H1 (cell line): ENCODE measurements around the gene PCDH9. TPM values are rescaled to one million over a fixed set of nuclear protein-coding genes. Genes with fewer than 3 reads are reported as not detected.

Experiments
- CTCF ChIA-PET: fragments of 300-600 bp; sonication (Branson Sonifier 250); formaldehyde crosslinking; loops from one replicate; lab custom pipeline; 2021; ENCODE audit not compliant: partially characterized antibody; lab: Charles Lee
- POLR2A ChIA-PET: fragments of 300-600 bp; sonication (Branson Sonifier 250); formaldehyde crosslinking; loops from one replicate; lab custom pipeline; 2021; ENCODE audit warnings: inconsistent platforms; ENCODE audit not compliant: partially characterized antibody; lab: Charles Lee
- DNase-seq, 2 experiments: peaks; one replicate each; pipeline versions ENCODE4 v3.0.0 to v3.0.0-alpha.2; 2010 to 2022; ENCODE audit warnings: low spot score in 2 of 2, low read depth in 1 of 2, mixed read lengths in 1 of 2
- FAIRE-seq: peaks from 2 replicates; lab custom pipeline; 2011; peaks lifted over from hg19 to GRCh38; lab: Jason Lieb, UNC
- H2AFZ ChIP-seq: 2 replicates; pipeline ENCODE4 v1.8.1; 2012; ENCODE audit warnings: low read length, inconsistent platforms
- H2AK5ac ChIP-seq: 2 replicates; pipeline ENCODE4 v1.6.1; 2013; ENCODE audit warnings: low read depth, low read length
- H2BK120ac ChIP-seq: replicated peaks from 2 replicates; pipeline ENCODE3; 2013; ENCODE audit warnings: low read depth, low read length, inconsistent platforms
- H2BK12ac ChIP-seq: 2 replicates; pipeline ENCODE4 v1.6.1; 2013; ENCODE audit warnings: low read depth, low read length
- H2BK15ac ChIP-seq: 2 replicates; pipeline ENCODE4 v1.6.1; 2013; ENCODE audit warnings: low read length
- H2BK20ac ChIP-seq: 2 replicates; pipeline ENCODE4 v1.6.1; 2013; ENCODE audit warnings: low read length
- H2BK5ac ChIP-seq: 2 replicates; pipeline ENCODE4 v1.6.1; 2013; ENCODE audit warnings: low read depth, low read length
- H3K14ac ChIP-seq: 2 replicates; pipeline ENCODE4 v1.6.1; 2013; ENCODE audit warnings: inconsistent platforms; ENCODE audit not compliant: insufficient read length
- H3K18ac ChIP-seq: 2 replicates; pipeline ENCODE4 v1.6.1; 2013; ENCODE audit warnings: low read length; ENCODE audit errors: extremely low read depth
- H3K23ac ChIP-seq: 2 replicates; pipeline ENCODE4 v1.6.1; 2013; ENCODE audit warnings: inconsistent platforms; ENCODE audit not compliant: insufficient read length
- H3K23me2 ChIP-seq: 2 replicates; pipeline ENCODE4 v1.6.1; 2013; ENCODE audit warnings: low read depth, low read length
- H3K27ac ChIP-seq: 2 replicates; pipeline ENCODE4 v1.6.1; 2011; ENCODE audit warnings: low read depth, low read length, inconsistent platforms
- H3K27me3 ChIP-seq, 4 experiments: replicated peaks in 1 of 4; 1 replicate in 1 of 4; 2 replicates in 3 of 4; pipeline versions ENCODE4 v1.6.1 to v1.8.1; 2011 to 2013; ENCODE audit warnings: low read length in 3 of 4, mild to moderate bottlenecking in 3 of 4, inconsistent platforms in 2 of 4, mixed read lengths in 2 of 4, moderate library complexity in 1 of 4; ENCODE audit not compliant: control insufficient read depth in 3 of 4, insufficient read depth in 3 of 4; ENCODE audit errors: extremely low read depth in 1 of 4
- H3K36me3 ChIP-seq, 4 experiments: 2 replicates each; pipeline versions ENCODE4 v1.6.1 to v1.8.1; 2011 to 2013; ENCODE audit warnings: mild to moderate bottlenecking in 4 of 4, low read length in 3 of 4, moderate library complexity in 2 of 4, control low read depth in 1 of 4, inconsistent platforms in 1 of 4; ENCODE audit not compliant: insufficient read depth in 4 of 4, control insufficient read depth in 2 of 4
- H3K4ac ChIP-seq: replicated peaks from 2 replicates; pipeline ENCODE3; 2013; ENCODE audit warnings: low read length, low read depth, mixed read lengths, inconsistent platforms; ENCODE audit not compliant: insufficient read length
- H3K4me1 ChIP-seq, 4 experiments: replicated peaks in 1 of 4; 1 replicate in 1 of 4; 2 replicates in 3 of 4; pipeline versions ENCODE4 v1.6.1 to v1.8.1; 2011 to 2013; ENCODE audit warnings: low read length in 3 of 4, inconsistent platforms in 2 of 4, mixed read lengths in 1 of 4; ENCODE audit not compliant: insufficient read depth in 4 of 4, control insufficient read depth in 3 of 4
- H3K4me2 ChIP-seq, 2 experiments: 2 replicates each; pipeline versions ENCODE4 v1.6.1 to v1.8.1; 2011 to 2013; ENCODE audit warnings: low read depth in 2 of 2, low read length in 2 of 2, control low read depth in 1 of 2, inconsistent platforms in 1 of 2, mild to moderate bottlenecking in 1 of 2; ENCODE audit not compliant: insufficient read depth in 1 of 2
- H3K4me3 ChIP-seq, 4 experiments: fragments of 200-600, 300-600 bp in 1 of 4; sonication (generic), shearing (Covaris generic), sonication (Bioruptor Twin) in 1 of 4; 2 replicates each; pipeline versions ENCODE4 v1.5.1 to v1.8.1; 2011 to 2016; ENCODE audit warnings: low read length in 4 of 4, low read depth in 3 of 4, control low read depth in 2 of 4, inconsistent platforms in 2 of 4, mild to moderate bottlenecking in 2 of 4, mixed read lengths in 1 of 4, moderate library complexity in 1 of 4; ENCODE audit not compliant: insufficient read depth in 2 of 4; ENCODE audit errors: extremely low read depth in 1 of 4
- H3K56ac ChIP-seq: replicated peaks from 2 replicates; pipeline ENCODE3; 2013; ENCODE audit warnings: low read depth, mild to moderate bottlenecking, mixed read lengths, low read length, inconsistent platforms; ENCODE audit not compliant: insufficient read length
- H3K79me1 ChIP-seq: 2 replicates; pipeline ENCODE4 v1.6.1; 2013; ENCODE audit warnings: low read depth, low read length, control low read depth
- H3K79me2 ChIP-seq, 2 experiments: 2 replicates each; pipeline versions ENCODE4 v1.6.1 to v1.8.1; 2012 to 2013; ENCODE audit warnings: low read length in 2 of 2, mild to moderate bottlenecking in 2 of 2, inconsistent platforms in 1 of 2; ENCODE audit not compliant: insufficient read depth in 2 of 2, control insufficient read depth in 1 of 2
- H3K9ac ChIP-seq, 4 experiments: replicated peaks in 1 of 4; 1 replicate in 1 of 4; 2 replicates in 3 of 4; pipeline versions ENCODE4 v1.6.1 to v1.8.1; 2011 to 2013; ENCODE audit warnings: low read depth in 3 of 4, low read length in 3 of 4, control low read depth in 2 of 4, mild to moderate bottlenecking in 2 of 4, moderate library complexity in 2 of 4, inconsistent platforms in 1 of 4; ENCODE audit errors: extremely low read depth in 1 of 4
- H3K9me3 ChIP-seq, 2 experiments: 2 replicates each; pipeline versions ENCODE4 v1.6.1 to v1.8.1; 2012 to 2013; ENCODE audit warnings: mild to moderate bottlenecking in 2 of 2, moderate library complexity in 2 of 2, control low read depth in 1 of 2, inconsistent platforms in 1 of 2, low read depth in 1 of 2, low read length in 1 of 2, mixed read lengths in 1 of 2; ENCODE audit not compliant: insufficient read depth in 2 of 2
- H4K20me1 ChIP-seq, 2 experiments: replicated peaks in 1 of 2; 2 replicates each; pipeline versions ENCODE3 to v1.8.1; 2011 to 2013; ENCODE audit warnings: inconsistent platforms in 2 of 2, low read length in 2 of 2, mild to moderate bottlenecking in 1 of 2; ENCODE audit not compliant: insufficient read depth in 2 of 2, control insufficient read depth in 1 of 2
- H4K5ac ChIP-seq: 2 replicates; pipeline ENCODE4 v1.6.1; 2013; ENCODE audit warnings: low read length, low read depth, mixed read lengths, inconsistent platforms; ENCODE audit not compliant: insufficient read length
- H4K8ac ChIP-seq: 2 replicates; pipeline ENCODE4 v1.8.0; 2013; ENCODE audit warnings: mild to moderate bottlenecking, moderate library complexity, low read length, inconsistent platforms; ENCODE audit not compliant: insufficient read depth; ENCODE audit errors: extremely low read depth
- H4K91ac ChIP-seq: replicated peaks from 2 replicates; pipeline ENCODE3; 2013; ENCODE audit warnings: low read length, mixed read lengths, inconsistent platforms; ENCODE audit not compliant: insufficient read length
- CBX8 ChIP-seq: fragments of 300-800, 300-1000 bp; sonication (generic); IDR thresholded peaks from 2 replicates; pipeline ENCODE4 v1.7.1; 2016; ENCODE audit warnings: low read depth, low read length, borderline replicate concordance
- CHD2 ChIP-seq: IDR thresholded peaks from 2 replicates; pipeline ENCODE4 v1.6.1; 2012; ENCODE audit warnings: low read length, improper control_type of control experiment
- HDAC2 ChIP-seq, 2 experiments: fragments of 300-600 bp in 1 of 2; sonication (generic) in 1 of 2; IDR thresholded peaks; 2 replicates each; pipeline ENCODE4 v1.6.1; 2011 to 2012; ENCODE audit warnings: low read depth in 2 of 2, low read length in 2 of 2, mild to moderate bottlenecking in 2 of 2, moderate library complexity in 2 of 2, borderline replicate concordance in 1 of 2, inconsistent platforms in 1 of 2
- SP2 ChIP-seq: IDR thresholded peaks from 2 replicates; pipeline ENCODE4 v1.6.1; 2012; ENCODE audit warnings: mild to moderate bottlenecking, low read length, inconsistent platforms
- WGBS, 2 experiments: shearing (Covaris generic) in 1 of 2; methylation state at CpG; one replicate each; pipeline versions ENCODE4 v1.1.6 to v1.1.7; 2013 to 2015; ENCODE audit warnings: low lambda C conversion rate in 2 of 2, mixed read lengths in 2 of 2, inconsistent platforms in 1 of 2, low coverage in 1 of 2, missing lambda C conversion rate in 1 of 2; ENCODE audit not compliant: insufficient replicate concordance in 2 of 2, insufficient coverage in 1 of 2, insufficient read length in 1 of 2; ENCODE audit errors: extremely low coverage in 1 of 2, missing lambda C conversion rate in 1 of 2; 5-methylcytosine and 5-hydroxymethylcytosine counted together
- polyA plus RNA-seq, 7 experiments: library from polyadenylated mRNA; depleted of rRNA in 3 of 7; stranded (reverse) in 5 of 7; unstranded in 2 of 7; fragments of >200 nt in 5 of 7; fragments of 200-250 nt in 2 of 7; gene quantifications; 1 replicate in 5 of 7; 2 replicates in 1 of 7; 4 replicates in 1 of 7; pipeline versions ENCODE4 v1.2.1 to v1.2.3, GENCODE V29; 2011 to 2013; ENCODE audit warnings: missing spikeins in 2 of 7, mixed read lengths in 2 of 7
- total RNA-seq: library from RNA; stranded (reverse); fragmentation: NEBNext Ultra II Directional; extraction: Animal tissue kit (Norgen Biotek cat#: 25700); gene quantifications from 2 replicates; pipeline ENCODE4 v1.2.1, GENCODE V29; 2021

PCDH9 gene
- total and polyA plus RNA-seq, 2 of the 8 experiments (the other 6 are each of a cell fraction or from before 2014, with no cell fraction given): 0.12 to 0.60 TPM

- no peaks in the 10 kb centered on the region for H3K36me3 ChIP-seq
- H3K4me1 ChIP-seq: peaks cover 0 to 2% (median under 1%) of the 10 kb centered on the region in 4 experiments; a peak in 1 of 7 replicates
- H4K20me1 ChIP-seq: no peaks in the 10 kb centered on the region
- no peak overlapping the region for H4K8ac ChIP-seq
- CTCF ChIA-PET: interaction anchor here (1.1 kb wide), 1 partner anchor 16 kb away, joined by 4 read pairs; no protein-coding TSS in a partner anchor
- H3K56ac ChIP-seq: no peak overlapping the region
- no peak overlapping the region for H2BK120ac ChIP-seq
- TF ChIP-seq CHD2 (no peak), HDAC2 (IDR thresholded peaks at IDR 0.05; ENCODE audit: borderline replicate concordance in 1 of 2, low read depth in 2 of 2, low read length in 2 of 2) (no peak), CBX8 (no peak), SP2 (no peak)
- TF ChIP-seq, all 59 proteins: peak for 0
- Histone ChIP-seq H2BK12ac (no peak overlapping the region), H3K79me2 (no peaks in the 10 kb centered on the region), H2BK20ac (no peak overlapping the region), H3K23me2 (no peaks in the 10 kb centered on the region), H3K27ac (no peak overlapping the region), H2BK5ac (no peak overlapping the region), H3K4ac (no peak overlapping the region), H3K18ac (no peak overlapping the region), H3K27me3 (no peaks in the 10 kb centered on the region), H2BK15ac (no peak overlapping the region), H3K23ac (no peak overlapping the region), H3K9me3 (no peaks in the 10 kb centered on the region), H4K91ac (no peak overlapping the region), H3K14ac (no peak overlapping the region), H3K4me2 (no peak overlapping the region), H4K5ac (no peak overlapping the region), H2AK5ac (no peak overlapping the region), H2AFZ (no peak overlapping the region), H3K79me1 (no peaks in the 10 kb centered on the region), H3K4me3 (no peak overlapping the region), H3K9ac (no peak overlapping the region)
- 90% methylated on average over 4 of the region's 4 CpGs; no CpG with 5 or more reads in 1 of the 2 experiments for WGBS, 2 experiments
- DNase-seq (no peak), FAIRE-seq (no peak)
- POLR2A ChIA-PET: no interaction called here
Measured at GRCh38 chr13:67135356-67135755, 94.8 kb downstream of the PCDH9 start.
